SK-N-SH treated with all-trans-retinoic acid at 6 μM for 48 hours (cell line): Measurements from ENCODE around the gene IGFBP7.

Experiments
- ATAC-seq: fragments of 200-7000 bp; cut with Tn5 transposase; 3 replicates; pipeline ENCODE4 v1.9.1; 2020; ENCODE audit warnings: mild to moderate bottlenecking, moderate library complexity
- ARNTL ChIP-seq: fragments of 450-650 bp; formaldehyde crosslinking; IDR thresholded peaks from 2 replicates; pipeline ENCODE4 v1.5.0; 2020; ENCODE audit warnings: low read depth, mild to moderate bottlenecking, moderate library complexity, borderline replicate concordance
- BACH2 ChIP-seq: fragments of 250-450 bp; sonication (Bioruptor Pico); IDR thresholded peaks from 2 replicates; pipeline ENCODE4 v1.9.0; 2021; ENCODE audit warnings: mild to moderate bottlenecking, borderline replicate concordance
- CREB5 ChIP-seq: fragments of 250-450 bp; sonication (Bioruptor Pico); IDR thresholded peaks from 2 replicates; pipeline ENCODE4 v1.5.1; 2020; ENCODE audit warnings: low read depth, mild to moderate bottlenecking, moderate library complexity
- CSDC2 ChIP-seq: fragments of 250-450 bp; sonication (Bioruptor Pico); IDR thresholded peaks from 2 replicates; pipeline ENCODE4 v1.5.0; 2020; ENCODE audit warnings: mild to moderate bottlenecking, moderate library complexity
- ESRRG ChIP-seq: fragments of 250-450 bp; sonication (Bioruptor Pico); IDR thresholded peaks from 2 replicates; pipeline ENCODE4 v1.6.1; 2021; ENCODE audit warnings: mild to moderate bottlenecking
- GLIS3 ChIP-seq: fragments of 250-450 bp; sonication (Bioruptor Pico); IDR thresholded peaks from 2 replicates; pipeline ENCODE4 v1.5.0; 2020; ENCODE audit warnings: mild to moderate bottlenecking, moderate library complexity
- ISL1 ChIP-seq: fragments of 250-450 bp; sonication (Bioruptor Pico); IDR thresholded peaks from 2 replicates; pipeline ENCODE4 v2.1.2; 2022; ENCODE audit warnings: mild to moderate bottlenecking, moderate library complexity
- POU6F1 ChIP-seq: fragments of 250-450 bp; sonication (Bioruptor Pico); IDR thresholded peaks from 2 replicates; pipeline ENCODE4 v1.8.0; 2021; ENCODE audit warnings: low read depth, mild to moderate bottlenecking, moderate library complexity, borderline replicate concordance
- PPARA ChIP-seq: fragments of 250-450 bp; sonication (Bioruptor Pico); IDR thresholded peaks from 2 replicates; pipeline ENCODE4 v1.5.0; 2020; ENCODE audit warnings: mild to moderate bottlenecking, borderline replicate concordance
- RARB ChIP-seq: fragments of 250-450 bp; sonication (Bioruptor Pico); IDR thresholded peaks from 2 replicates; pipeline ENCODE4 v1.8.0; 2021; ENCODE audit warnings: mild to moderate bottlenecking, moderate library complexity
- TCF4 ChIP-seq: fragments of 250-450 bp; sonication (Bioruptor Pico); IDR thresholded peaks from 2 replicates; pipeline ENCODE4 v1.8.0; 2021; ENCODE audit warnings: mild to moderate bottlenecking, moderate library complexity, borderline replicate concordance
- TOX ChIP-seq: fragments of 250-450 bp; sonication (Bioruptor Pico); IDR thresholded peaks from 2 replicates; pipeline ENCODE4 v1.8.0; 2021; ENCODE audit warnings: mild to moderate bottlenecking, moderate library complexity, borderline replicate concordance
- TSHZ2 ChIP-seq: fragments of 250-450 bp; sonication (Bioruptor Pico); IDR thresholded peaks from 2 replicates; pipeline ENCODE4 v1.5.0; 2020; ENCODE audit warnings: mild to moderate bottlenecking, moderate library complexity
- ZC3H10 ChIP-seq: fragments of 250-450 bp; sonication (Bioruptor Pico); IDR thresholded peaks from 2 replicates; pipeline ENCODE4 v1.5.1; 2021; ENCODE audit warnings: mild to moderate bottlenecking, moderate library complexity
- ZFP3 ChIP-seq: fragments of 250-450 bp; sonication (Bioruptor Pico); IDR thresholded peaks from 2 replicates; pipeline ENCODE4 v1.5.0; 2020; ENCODE audit warnings: mild to moderate bottlenecking, moderate library complexity
- ZFP30 ChIP-seq: fragments of 450-650 bp; formaldehyde crosslinking; IDR thresholded peaks from 2 replicates; pipeline ENCODE4 v1.5.0; 2022; ENCODE audit warnings: mild to moderate bottlenecking, moderate library complexity
- ZNF565 ChIP-seq: fragments of 450-650 bp; formaldehyde crosslinking; conservative IDR thresholded peaks from 2 replicates; pipeline ENCODE4 v1.5.0; 2020; ENCODE audit warnings: low read depth, mild to moderate bottlenecking, moderate library complexity
- ZNF70 ChIP-seq: fragments of 450-650 bp; formaldehyde crosslinking; IDR thresholded peaks from 2 replicates; pipeline ENCODE4 v1.5.0; 2020; ENCODE audit warnings: mild to moderate bottlenecking, moderate library complexity
- ZNF8 ChIP-seq: fragments of 450-650 bp; formaldehyde crosslinking; IDR thresholded peaks from 2 replicates; pipeline ENCODE4 v1.5.0; 2020; ENCODE audit warnings: mild to moderate bottlenecking, moderate library complexity
- TF ChIP-seq, protein P1 (sequence below): fragments of 250-450 bp; sonication (Bioruptor Pico); IDR thresholded peaks from 2 replicates; pipeline ENCODE4 v1.8.0; 2020; ENCODE audit warnings: mild to moderate bottlenecking, moderate library complexity, borderline replicate concordance

The IGFBP7 gene

GRCh38 chr4:57086031-57086723, 24.0 kb downstream of the IGFBP7 start:
- TF ChIP-seq GLIS3, result no peak
- TF ChIP-seq ZFP3 (CRISPR knock-in tag), result no peak
- no peak for TF ChIP-seq BACH2 (CRISPR knock-in tag)
- TF ChIP-seq ISL1 (CRISPR knock-in tag), result no peak
- TF ChIP-seq TOX, result no peak
- TF ChIP-seq RARB (CRISPR knock-in tag), result no peak
- TF ChIP-seq CSDC2, result no peak
- no peak for TF ChIP-seq ESRRG (CRISPR knock-in tag)
- no peak for TF ChIP-seq CREB5 (CRISPR knock-in tag)
- no peak for TF ChIP-seq ZNF565 (CRISPR knock-in tag)
- no peak for TF ChIP-seq ARNTL (CRISPR knock-in tag)
- TF ChIP-seq ZNF8 (CRISPR knock-in tag), result no peak
- TF ChIP-seq POU6F1 (CRISPR knock-in tag), result no peak
- TF ChIP-seq ZC3H10 (CRISPR knock-in tag), result no peak
- no peak for ATAC-seq

GRCh38 chr4:57085278-57085677, 24.9 kb downstream of the IGFBP7 start:
- ATAC-seq, result no peak
- TF ChIP-seq BACH2 (CRISPR knock-in tag) (no peak), ZNF70 (no peak), TSHZ2 (no peak), ARNTL (CRISPR knock-in tag) (no peak), TCF4 (no peak), TOX (no peak), ESRRG (CRISPR knock-in tag) (no peak), ZFP30 (CRISPR knock-in tag) (no peak), ZC3H10 (CRISPR knock-in tag) (no peak), CREB5 (CRISPR knock-in tag) (no peak), ZNF8 (CRISPR knock-in tag) (no peak), PPARA (no peak), POU6F1 (CRISPR knock-in tag) (no peak), ZFP3 (CRISPR knock-in tag) (no peak), ZNF565 (CRISPR knock-in tag) (no peak)
- TF ChIP-seq, protein P1, sequence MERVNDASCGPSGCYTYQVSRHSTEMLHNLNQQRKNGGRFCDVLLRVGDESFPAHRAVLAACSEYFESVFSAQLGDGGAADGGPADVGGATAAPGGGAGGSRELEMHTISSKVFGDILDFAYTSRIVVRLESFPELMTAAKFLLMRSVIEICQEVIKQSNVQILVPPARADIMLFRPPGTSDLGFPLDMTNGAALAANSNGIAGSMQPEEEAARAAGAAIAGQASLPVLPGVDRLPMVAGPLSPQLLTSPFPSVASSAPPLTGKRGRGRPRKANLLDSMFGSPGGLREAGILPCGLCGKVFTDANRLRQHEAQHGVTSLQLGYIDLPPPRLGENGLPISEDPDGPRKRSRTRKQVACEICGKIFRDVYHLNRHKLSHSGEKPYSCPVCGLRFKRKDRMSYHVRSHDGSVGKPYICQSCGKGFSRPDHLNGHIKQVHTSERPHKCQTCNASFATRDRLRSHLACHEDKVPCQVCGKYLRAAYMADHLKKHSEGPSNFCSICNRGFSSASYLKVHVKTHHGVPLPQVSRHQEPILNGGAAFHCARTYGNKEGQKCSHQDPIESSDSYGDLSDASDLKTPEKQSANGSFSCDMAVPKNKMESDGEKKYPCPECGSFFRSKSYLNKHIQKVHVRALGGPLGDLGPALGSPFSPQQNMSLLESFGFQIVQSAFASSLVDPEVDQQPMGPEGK (CRISPR knock-in tag), result no peak
